Liver (tissue), 9 donors: Measurements from ENCODE around the gene NCSTN. TPM values are rescaled to one million over a fixed set of nuclear protein-coding genes. Genes with fewer than 3 reads are reported as not detected.

Source experiments
- DNase-seq: peaks from one replicate; pipeline ENCODE4 v3.0.0-alpha.2; 2017; ENCODE audit warnings: low spot score
- H3K27ac ChIP-seq, 2 donors: one replicate each; pipeline ENCODE4 v1.7.0; 2013; ENCODE audit warnings: inconsistent platforms in 2 of 2, low read length in 2 of 2, control low read depth in 1 of 2, low read depth in 1 of 2, mild to moderate bottlenecking in 1 of 2
- H3K27me3 ChIP-seq, 4 donors: one replicate each; pipeline versions ENCODE4 v1.6.1 to v1.7.0; 2013; ENCODE audit warnings: low read length in 3 of 4, inconsistent platforms in 1 of 4, mild to moderate bottlenecking in 1 of 4, moderate library complexity in 1 of 4; ENCODE audit not compliant: control insufficient read depth in 4 of 4, insufficient read depth in 4 of 4
- H3K36me3 ChIP-seq, 4 donors: one replicate each; pipeline versions ENCODE4 v1.6.1 to v1.7.0; 2013; ENCODE audit warnings: low read length in 3 of 4, mild to moderate bottlenecking in 3 of 4, low read depth in 1 of 4, moderate library complexity in 1 of 4; ENCODE audit not compliant: control insufficient read depth in 4 of 4, insufficient read depth in 3 of 4
- H3K4me1 ChIP-seq, 4 donors: one replicate each; pipeline versions ENCODE4 v1.6.1 to v1.7.0; 2013; ENCODE audit warnings: low read length in 3 of 4, mild to moderate bottlenecking in 3 of 4, moderate library complexity in 1 of 4; ENCODE audit not compliant: control insufficient read depth in 4 of 4, insufficient read depth in 4 of 4
- H3K4me3 ChIP-seq, 3 donors: one replicate each; pipeline versions ENCODE4 v1.6.1 to v1.7.0; 2013; ENCODE audit warnings: low read length in 3 of 3, control low read depth in 1 of 3, low read depth in 1 of 3, mild to moderate bottlenecking in 1 of 3
- H3K9ac ChIP-seq, 2 donors: one replicate each; pipeline ENCODE4 v1.7.0; 2013; ENCODE audit warnings: low read length in 2 of 2, mild to moderate bottlenecking in 2 of 2, moderate library complexity in 2 of 2, control low read depth in 1 of 2, low read depth in 1 of 2
- H3K9me3 ChIP-seq, 4 donors: one replicate each; pipeline versions ENCODE4 v1.6.1 to v1.7.0; 2013; ENCODE audit warnings: low read length in 3 of 4; ENCODE audit not compliant: control insufficient read depth in 4 of 4
- EGR1 ChIP-seq, 2 donors: IDR thresholded peaks; 2 replicates each; pipeline ENCODE4 v1.6.1; 2016 to 2018; ENCODE audit warnings: antibody characterized with exemption in 2 of 2, low read depth in 2 of 2
- FOXA1 ChIP-seq: IDR thresholded peaks from 2 replicates; pipeline ENCODE4 v1.6.1; 2016; ENCODE audit warnings: antibody characterized with exemption
- FOXA2 ChIP-seq: IDR thresholded peaks from 2 replicates; pipeline ENCODE4 v1.6.1; 2016; ENCODE audit warnings: antibody characterized with exemption
- GABPA ChIP-seq, 2 donors: IDR thresholded peaks in 1 of 2; conservative IDR thresholded peaks in 1 of 2; 2 replicates each; pipeline ENCODE4 v1.6.1; 2016; ENCODE audit warnings: antibody characterized with exemption in 2 of 2, mild to moderate bottlenecking in 1 of 2, moderate library complexity in 1 of 2
- HNF4A ChIP-seq, 2 donors: conservative IDR thresholded peaks; 2 replicates each; pipeline ENCODE4 v1.6.1; 2016; ENCODE audit warnings: antibody characterized with exemption in 2 of 2, mild to moderate bottlenecking in 2 of 2
- HNF4G ChIP-seq: IDR thresholded peaks from 2 replicates; pipeline ENCODE4 v1.6.1; 2016; ENCODE audit warnings: antibody characterized with exemption
- JUND ChIP-seq, 2 donors: IDR thresholded peaks; 2 replicates each; pipeline ENCODE4 v1.6.1; 2016; ENCODE audit warnings: antibody characterized with exemption in 2 of 2
- NR2F2 ChIP-seq: IDR thresholded peaks from 2 replicates; pipeline ENCODE4 v1.6.1; 2016; ENCODE audit warnings: antibody characterized with exemption
- RAD21 ChIP-seq, 2 donors: IDR thresholded peaks; 2 replicates each; pipeline ENCODE4 v1.6.1; 2016; ENCODE audit warnings: antibody characterized with exemption in 2 of 2, mild to moderate bottlenecking in 2 of 2
- RXRA ChIP-seq, 2 donors: IDR thresholded peaks; 2 replicates each; pipeline ENCODE4 v1.6.1; 2017 to 2018; ENCODE audit warnings: antibody characterized with exemption in 2 of 2, mild to moderate bottlenecking in 1 of 2
- SP1 ChIP-seq: IDR thresholded peaks from 2 replicates; pipeline ENCODE4 v1.6.1; 2018; ENCODE audit warnings: antibody characterized with exemption, mild to moderate bottlenecking
- TAF1 ChIP-seq: conservative IDR thresholded peaks from 2 replicates; pipeline ENCODE4 v1.6.1; 2016; ENCODE audit warnings: antibody characterized with exemption, mild to moderate bottlenecking
- YY1 ChIP-seq: IDR thresholded peaks from 2 replicates; pipeline ENCODE4 v1.6.1; 2016; ENCODE audit warnings: antibody characterized with exemption, mild to moderate bottlenecking
- WGBS: extraction: QIAGEN DNeasy Blood & Tissue Kit; methylation state at CpG from one replicate; pipeline ENCODE4 v1.1.7; 2013; 5-methylcytosine and 5-hydroxymethylcytosine counted together
- polyA plus RNA-seq, 2 donors: library from polyadenylated mRNA; stranded (reverse) in 1 of 2; unstranded in 1 of 2; fragments of 200-250 nt in 1 of 2; fragments of >200 nt in 1 of 2; fragmentation: Nextera tagmentation in 1 of 2; extraction: Ambion mirVana in 1 of 2; gene quantifications; one replicate each; pipeline versions ENCODE4 v1.2.1 to v1.2.3, GENCODE V29; 2013 to 2015
- total RNA-seq, 2 donors: library from RNA; depleted of rRNA; stranded (reverse); fragments of >200 nt; gene quantifications; one replicate each; pipeline ENCODE4 v1.2.3, GENCODE V29; 2014
- TF ChIP-seq, protein P1 (sequence below): IDR thresholded peaks from 2 replicates; pipeline ENCODE4 v1.6.1; 2016; ENCODE audit warnings: antibody characterized with exemption
- TF ChIP-seq, protein P2 (sequence below): IDR thresholded peaks from 2 replicates; pipeline ENCODE4 v1.6.1; 2016; ENCODE audit warnings: antibody characterized with exemption, mild to moderate bottlenecking
- TF ChIP-seq, protein P3 (sequence below): IDR thresholded peaks from 2 replicates; pipeline ENCODE4 v1.6.1; 2016; ENCODE audit warnings: antibody characterized with exemption
- TF ChIP-seq, protein P4 (sequence below): fragments of 150-350 bp; IDR thresholded peaks from 2 replicates; pipeline ENCODE4 v1.5.1; 2017; ENCODE audit warnings: improper control_type of control experiment, low read depth, low read length; ENCODE audit not compliant: missing input control
- TF ChIP-seq, protein P5 (sequence below): IDR thresholded peaks from 2 replicates; pipeline ENCODE4 v1.6.1; 2016; ENCODE audit warnings: antibody characterized with exemption
- donor health status: healthy.
- donor health status: healthy.
- donor health status: healthy.
- donor health status: healthy.
- donor health status: healthy.

Gene NCSTN
- total and polyA plus RNA-seq, 4 donors: 32.2 to 44.6 (median 37.5) TPM

DNA sequence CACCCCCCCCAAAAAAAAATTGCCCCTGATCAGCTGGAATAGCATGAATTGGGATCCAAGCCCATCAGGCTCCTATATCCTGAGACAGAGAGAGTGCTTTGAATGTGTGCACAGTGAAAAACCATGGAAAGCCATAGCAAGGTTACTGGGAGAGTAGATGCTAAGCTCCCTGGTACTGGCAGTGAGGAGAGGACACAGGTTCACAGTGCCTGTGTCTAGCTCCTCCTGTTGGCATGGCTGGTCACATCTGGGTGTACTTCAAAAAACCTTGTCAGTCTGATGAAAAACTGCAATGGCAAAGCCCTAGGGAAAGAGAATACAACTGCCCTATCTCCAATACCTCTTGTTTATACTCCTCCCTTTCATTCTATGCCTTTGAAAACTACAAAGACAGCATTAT is 13.1 kb upstream of the NCSTN start:
- peaks cover 34 to 92% (median 80%) of the 10 kb centered on the region in 4 donors for H3K36me3 ChIP-seq
- no peaks in the 10 kb centered on the region for H3K9me3 ChIP-seq
- no peak overlapping the region for H3K9ac ChIP-seq
- TF ChIP-seq RXRA (IDR thresholded peaks at IDR 0.05): no peak
- H3K27me3 ChIP-seq: no peaks in the 10 kb centered on the region
- no peak for DNase-seq
- no peaks in the 10 kb centered on the region for H3K4me1 ChIP-seq
- H3K4me3 ChIP-seq: no peak overlapping the region
- H3K27ac ChIP-seq: no peak overlapping the region

DNA sequence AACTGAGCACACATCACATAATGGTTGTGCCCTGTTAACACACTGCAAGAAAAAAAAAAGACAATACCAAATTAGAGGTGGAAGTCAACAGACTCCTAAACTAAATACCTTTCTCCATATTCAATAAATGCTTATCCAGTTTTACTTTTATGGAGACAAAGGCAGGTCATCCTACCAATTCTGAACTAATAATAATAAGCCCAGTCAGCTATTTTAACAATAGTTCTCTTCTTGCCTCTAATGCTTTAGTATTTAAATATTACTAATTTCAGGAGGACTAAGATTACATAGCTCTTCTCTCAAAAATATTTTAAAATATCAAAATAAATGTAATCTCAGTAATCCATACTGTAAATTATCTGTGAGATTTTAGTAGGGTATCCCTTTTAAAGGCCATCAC is 10.7 kb upstream of the NCSTN start:
- TF ChIP-seq FOXA1: no peak
- TF ChIP-seq FOXA2: no peak
- TF ChIP-seq, protein P1, sequence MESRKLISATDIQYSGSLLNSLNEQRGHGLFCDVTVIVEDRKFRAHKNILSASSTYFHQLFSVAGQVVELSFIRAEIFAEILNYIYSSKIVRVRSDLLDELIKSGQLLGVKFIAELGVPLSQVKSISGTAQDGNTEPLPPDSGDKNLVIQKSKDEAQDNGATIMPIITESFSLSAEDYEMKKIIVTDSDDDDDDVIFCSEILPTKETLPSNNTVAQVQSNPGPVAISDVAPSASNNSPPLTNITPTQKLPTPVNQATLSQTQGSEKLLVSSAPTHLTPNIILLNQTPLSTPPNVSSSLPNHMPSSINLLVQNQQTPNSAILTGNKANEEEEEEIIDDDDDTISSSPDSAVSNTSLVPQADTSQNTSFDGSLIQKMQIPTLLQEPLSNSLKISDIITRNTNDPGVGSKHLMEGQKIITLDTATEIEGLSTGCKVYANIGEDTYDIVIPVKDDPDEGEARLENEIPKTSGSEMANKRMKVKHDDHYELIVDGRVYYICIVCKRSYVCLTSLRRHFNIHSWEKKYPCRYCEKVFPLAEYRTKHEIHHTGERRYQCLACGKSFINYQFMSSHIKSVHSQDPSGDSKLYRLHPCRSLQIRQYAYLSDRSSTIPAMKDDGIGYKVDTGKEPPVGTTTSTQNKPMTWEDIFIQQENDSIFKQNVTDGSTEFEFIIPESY: no peak
- TF ChIP-seq JUND (IDR thresholded peaks at IDR 0.05): no peak
- Histone ChIP-seq H3K9ac (no peak overlapping the region), H3K36me3 (peaks cover 23 to 87% (median 76%) of the 10 kb centered on the region in 4 donors)

DNA sequence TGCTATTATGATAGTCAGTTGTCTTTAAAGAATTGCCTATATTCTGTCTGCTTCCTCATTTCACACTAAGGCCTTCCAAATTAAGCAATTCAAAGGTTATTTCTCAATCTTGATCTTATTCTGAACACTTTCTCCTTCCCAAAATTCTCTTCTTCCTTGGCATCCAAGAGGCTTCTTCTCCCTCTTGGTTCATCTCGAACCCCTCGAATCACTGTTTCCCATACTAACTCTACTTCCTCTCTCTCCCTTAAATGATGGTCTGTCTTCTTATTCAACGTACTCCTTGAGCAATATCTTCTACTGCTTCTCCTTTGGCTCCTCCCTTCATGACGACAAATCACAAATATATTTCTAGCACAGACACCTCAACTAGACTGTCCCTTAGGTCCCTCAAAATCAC is 4.6 kb upstream of the NCSTN start:
- Histone ChIP-seq H3K4me3 (no peak overlapping the region), H3K27me3 (no peaks in the 10 kb centered on the region), H3K27ac (no peak overlapping the region), H3K9ac (no peak overlapping the region), H3K4me1 (peaks cover 3 to 24% (median 13%) of the 10 kb centered on the region in 4 donors), H3K9me3 (no peaks in the 10 kb centered on the region), H3K36me3 (peaks cover 3 to 52% (median 49%) of the 10 kb centered on the region in 4 donors)
- 83% methylated on average over 4 of the region's 4 CpGs for WGBS
- TF ChIP-seq HNF4G: no peak
- no peak for TF ChIP-seq SP1
- TF ChIP-seq, protein P1: no peak
- no peak for TF ChIP-seq FOXA1
- no peak for TF ChIP-seq FOXA2
- TF ChIP-seq RXRA (IDR thresholded peaks at IDR 0.05): no peak
- no peak for TF ChIP-seq EGR1 (IDR thresholded peaks at IDR 0.05; ENCODE audit: low read depth in 2 of 2)
- TF ChIP-seq, protein P2, sequence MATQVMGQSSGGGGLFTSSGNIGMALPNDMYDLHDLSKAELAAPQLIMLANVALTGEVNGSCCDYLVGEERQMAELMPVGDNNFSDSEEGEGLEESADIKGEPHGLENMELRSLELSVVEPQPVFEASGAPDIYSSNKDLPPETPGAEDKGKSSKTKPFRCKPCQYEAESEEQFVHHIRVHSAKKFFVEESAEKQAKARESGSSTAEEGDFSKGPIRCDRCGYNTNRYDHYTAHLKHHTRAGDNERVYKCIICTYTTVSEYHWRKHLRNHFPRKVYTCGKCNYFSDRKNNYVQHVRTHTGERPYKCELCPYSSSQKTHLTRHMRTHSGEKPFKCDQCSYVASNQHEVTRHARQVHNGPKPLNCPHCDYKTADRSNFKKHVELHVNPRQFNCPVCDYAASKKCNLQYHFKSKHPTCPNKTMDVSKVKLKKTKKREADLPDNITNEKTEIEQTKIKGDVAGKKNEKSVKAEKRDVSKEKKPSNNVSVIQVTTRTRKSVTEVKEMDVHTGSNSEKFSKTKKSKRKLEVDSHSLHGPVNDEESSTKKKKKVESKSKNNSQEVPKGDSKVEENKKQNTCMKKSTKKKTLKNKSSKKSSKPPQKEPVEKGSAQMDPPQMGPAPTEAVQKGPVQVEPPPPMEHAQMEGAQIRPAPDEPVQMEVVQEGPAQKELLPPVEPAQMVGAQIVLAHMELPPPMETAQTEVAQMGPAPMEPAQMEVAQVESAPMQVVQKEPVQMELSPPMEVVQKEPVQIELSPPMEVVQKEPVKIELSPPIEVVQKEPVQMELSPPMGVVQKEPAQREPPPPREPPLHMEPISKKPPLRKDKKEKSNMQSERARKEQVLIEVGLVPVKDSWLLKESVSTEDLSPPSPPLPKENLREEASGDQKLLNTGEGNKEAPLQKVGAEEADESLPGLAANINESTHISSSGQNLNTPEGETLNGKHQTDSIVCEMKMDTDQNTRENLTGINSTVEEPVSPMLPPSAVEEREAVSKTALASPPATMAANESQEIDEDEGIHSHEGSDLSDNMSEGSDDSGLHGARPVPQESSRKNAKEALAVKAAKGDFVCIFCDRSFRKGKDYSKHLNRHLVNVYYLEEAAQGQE: no peak
- TF ChIP-seq, protein P3, sequence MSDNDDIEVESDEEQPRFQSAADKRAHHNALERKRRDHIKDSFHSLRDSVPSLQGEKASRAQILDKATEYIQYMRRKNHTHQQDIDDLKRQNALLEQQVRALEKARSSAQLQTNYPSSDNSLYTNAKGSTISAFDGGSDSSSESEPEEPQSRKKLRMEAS: no peak
- TF ChIP-seq, protein P4, sequence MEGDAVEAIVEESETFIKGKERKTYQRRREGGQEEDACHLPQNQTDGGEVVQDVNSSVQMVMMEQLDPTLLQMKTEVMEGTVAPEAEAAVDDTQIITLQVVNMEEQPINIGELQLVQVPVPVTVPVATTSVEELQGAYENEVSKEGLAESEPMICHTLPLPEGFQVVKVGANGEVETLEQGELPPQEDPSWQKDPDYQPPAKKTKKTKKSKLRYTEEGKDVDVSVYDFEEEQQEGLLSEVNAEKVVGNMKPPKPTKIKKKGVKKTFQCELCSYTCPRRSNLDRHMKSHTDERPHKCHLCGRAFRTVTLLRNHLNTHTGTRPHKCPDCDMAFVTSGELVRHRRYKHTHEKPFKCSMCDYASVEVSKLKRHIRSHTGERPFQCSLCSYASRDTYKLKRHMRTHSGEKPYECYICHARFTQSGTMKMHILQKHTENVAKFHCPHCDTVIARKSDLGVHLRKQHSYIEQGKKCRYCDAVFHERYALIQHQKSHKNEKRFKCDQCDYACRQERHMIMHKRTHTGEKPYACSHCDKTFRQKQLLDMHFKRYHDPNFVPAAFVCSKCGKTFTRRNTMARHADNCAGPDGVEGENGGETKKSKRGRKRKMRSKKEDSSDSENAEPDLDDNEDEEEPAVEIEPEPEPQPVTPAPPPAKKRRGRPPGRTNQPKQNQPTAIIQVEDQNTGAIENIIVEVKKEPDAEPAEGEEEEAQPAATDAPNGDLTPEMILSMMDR: no peak
- TF ChIP-seq RAD21 (IDR thresholded peaks at IDR 0.05): no peak
- TF ChIP-seq, protein P5, sequence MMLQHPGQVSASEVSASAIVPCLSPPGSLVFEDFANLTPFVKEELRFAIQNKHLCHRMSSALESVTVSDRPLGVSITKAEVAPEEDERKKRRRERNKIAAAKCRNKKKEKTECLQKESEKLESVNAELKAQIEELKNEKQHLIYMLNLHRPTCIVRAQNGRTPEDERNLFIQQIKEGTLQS: no peak
- TF ChIP-seq YY1: no peak
- TF ChIP-seq NR2F2: no peak
- TF ChIP-seq GABPA (IDR thresholded peaks at IDR 0.05 in 1 of 2, conservative IDR thresholded peaks at IDR 0.05 in 1 of 2): no peak
- no peak for TF ChIP-seq HNF4A (conservative IDR thresholded peaks at IDR 0.05)
- no peak for TF ChIP-seq JUND (IDR thresholded peaks at IDR 0.05)
- TF ChIP-seq TAF1: no peak
- no peak for DNase-seq

More for the DNA sequence above, 10.7 kb upstream of the NCSTN start:
- no peak for DNase-seq
- H3K9me3 ChIP-seq: no peaks in the 10 kb centered on the region
- no peak overlapping the region for H3K27ac ChIP-seq
- no peaks in the 10 kb centered on the region for H3K4me1 ChIP-seq
- no peaks in the 10 kb centered on the region for H3K27me3 ChIP-seq
- H3K4me3 ChIP-seq: no peak overlapping the region
